Astrocyte (in vitro differentiated cells and primary cell): ENCODE measurements around the gene SLC16A13. TPM values are rescaled to one million over a fixed set of nuclear protein-coding genes. Genes with fewer than 3 reads are reported as not detected.
A peak's percentile ranks its signal among the peaks of the same experiment; 100 is the strongest.

Experiments
- DNase-seq: peaks from one replicate; pipeline ENCODE4 v3.0.0-alpha.2; 2010; ENCODE audit warnings: low read depth
- FAIRE-seq: peaks from 2 replicates; lab custom pipeline; 2011; peaks lifted over from hg19 to GRCh38; lab: Jason Lieb, UNC
- H2AFZ ChIP-seq: 2 replicates; pipeline ENCODE4 v1.6.0; 2012; ENCODE audit warnings: low read depth, low read length, inconsistent platforms
- H3K27ac ChIP-seq: 2 replicates; pipeline ENCODE4 v1.5.1; 2011; ENCODE audit warnings: low read depth, low read length, inconsistent platforms
- H3K27me3 ChIP-seq: 2 replicates; pipeline ENCODE4 v1.6.0; 2011; ENCODE audit warnings: low read length, inconsistent platforms; ENCODE audit not compliant: insufficient read depth
- H3K36me3 ChIP-seq: 2 replicates; pipeline ENCODE4 v1.5.1; 2011; ENCODE audit warnings: low read length, inconsistent platforms; ENCODE audit not compliant: insufficient read depth
- H3K4me1 ChIP-seq: 2 replicates; pipeline ENCODE4 v1.5.1; 2011; ENCODE audit warnings: low read length, inconsistent platforms; ENCODE audit not compliant: insufficient read depth
- H3K4me2 ChIP-seq: 2 replicates; pipeline ENCODE4 v1.6.0; 2012; ENCODE audit warnings: low read length, inconsistent platforms
- H3K4me3 ChIP-seq: 2 replicates; pipeline ENCODE4 v1.5.1; 2011; ENCODE audit warnings: low read depth, mild to moderate bottlenecking, low read length, inconsistent platforms; ENCODE audit not compliant: insufficient read depth
- H3K79me2 ChIP-seq: 2 replicates; pipeline ENCODE4 v1.6.0; 2012; ENCODE audit warnings: mild to moderate bottlenecking, low read length, inconsistent platforms; ENCODE audit not compliant: insufficient read depth
- H3K9ac ChIP-seq: 2 replicates; pipeline ENCODE4 v1.6.0; 2012; ENCODE audit warnings: mild to moderate bottlenecking, low read length, inconsistent platforms
- H3K9me3 ChIP-seq: 2 replicates; pipeline ENCODE4 v1.5.1; 2012; ENCODE audit warnings: low read depth, mild to moderate bottlenecking, low read length, inconsistent platforms; ENCODE audit not compliant: insufficient read depth
- H4K20me1 ChIP-seq: 2 replicates; pipeline ENCODE4 v1.6.0; 2012; ENCODE audit warnings: low read length, inconsistent platforms; ENCODE audit not compliant: insufficient read depth
- H3K27ac Mint-ChIP-seq: one replicate; pipeline ENCODE4 v1.8.0; 2021; ENCODE audit warnings: mild to moderate bottlenecking, mixed read lengths; ENCODE audit not compliant: unreplicated experiment
- H3K27me3 Mint-ChIP-seq: one replicate; pipeline ENCODE4 v1.8.0; 2021; ENCODE audit warnings: low read depth, mixed read lengths; ENCODE audit not compliant: unreplicated experiment
- H3K36me3 Mint-ChIP-seq: one replicate; pipeline ENCODE4 v1.8.0; 2021; ENCODE audit warnings: low read depth, mixed read lengths; ENCODE audit not compliant: unreplicated experiment
- H3K4me1 Mint-ChIP-seq: one replicate; pipeline ENCODE4 v1.8.0; 2021; ENCODE audit warnings: low read depth, mixed read lengths; ENCODE audit not compliant: unreplicated experiment
- H3K4me3 Mint-ChIP-seq: one replicate; pipeline ENCODE4 v1.8.0; 2021; ENCODE audit warnings: mild to moderate bottlenecking, moderate library complexity, mixed read lengths; ENCODE audit not compliant: unreplicated experiment
- H3K9me3 Mint-ChIP-seq: one replicate; pipeline ENCODE4 v1.8.0; 2021; ENCODE audit warnings: mild to moderate bottlenecking, mixed read lengths; ENCODE audit not compliant: unreplicated experiment
- EZH2 ChIP-seq: IDR thresholded peaks from 2 replicates; pipeline ENCODE4 v1.6.1; 2012; ENCODE audit warnings: mild to moderate bottlenecking, low read length, inconsistent platforms; ENCODE audit not compliant: insufficient read depth
- total RNA-seq: library from RNA; stranded (reverse); gene quantifications from 2 replicates; pipeline ENCODE4 v1.2.1, GENCODE V29; 2021
- TF ChIP-seq, protein P1 (sequence below): IDR thresholded peaks from 2 replicates; pipeline ENCODE4 v1.5.1; 2011; ENCODE audit warnings: low read depth, mild to moderate bottlenecking, inconsistent platforms, low read length, moderate library complexity; ENCODE audit not compliant: insufficient read depth

SLC16A13 gene
- total RNA-seq, 1 donor from 2014 or later = 6.6 TPM

DNA sequence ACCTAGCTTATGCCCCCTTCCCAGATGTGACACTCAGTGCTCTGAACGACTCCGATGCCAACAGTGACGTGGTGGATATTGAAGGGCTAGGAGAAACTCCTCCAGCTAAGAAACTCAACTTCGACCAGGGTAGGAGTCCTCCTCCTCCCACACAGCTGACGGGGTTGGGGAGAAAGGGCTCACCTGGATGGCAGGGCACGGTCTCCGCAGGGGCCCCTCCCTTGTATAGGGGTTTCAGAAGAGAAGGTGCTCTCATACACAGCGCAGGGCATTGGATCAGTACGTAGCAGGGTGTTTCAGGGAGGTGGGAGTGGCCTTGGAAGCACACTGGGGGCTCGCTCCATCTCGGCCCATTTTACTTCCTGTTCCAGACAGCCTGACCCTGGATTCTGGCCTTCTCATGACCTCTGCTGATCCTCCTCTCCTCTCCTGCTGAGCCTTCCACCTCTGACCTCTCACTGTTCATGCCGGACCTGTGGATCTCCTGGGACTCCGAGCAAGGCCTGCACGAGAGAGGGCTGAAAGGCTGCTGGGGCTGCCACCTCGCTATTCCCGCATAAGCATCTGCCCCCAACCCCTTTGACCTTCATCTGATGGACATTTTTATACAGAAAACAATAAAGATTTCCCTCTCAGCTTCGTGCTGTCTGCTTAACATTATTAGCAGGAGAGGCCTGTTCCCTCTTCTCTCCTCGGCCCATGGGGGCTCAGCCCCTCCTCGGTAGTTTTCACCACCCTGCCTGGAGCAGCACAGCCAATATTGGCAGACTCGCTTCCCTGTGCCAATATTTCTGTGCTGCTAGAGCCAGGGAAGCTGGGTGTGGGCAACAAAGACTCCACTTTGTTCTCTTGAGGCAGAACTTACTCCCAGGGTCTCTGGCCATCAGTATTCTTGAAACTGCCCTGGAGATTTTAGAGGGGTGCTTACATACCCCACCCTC, 18.7 kb upstream of the SLC16A13 start:
- DNase-seq (no peak), FAIRE-seq (no peak)
- no peaks in the 10 kb centered on the region for H3K36me3 ChIP-seq
- H3K36me3 Mint-ChIP-seq = peaks cover 4% of the 10 kb centered on the region
- peaks cover 18% of the 10 kb centered on the region for H3K79me2 ChIP-seq
- no peaks in the 10 kb centered on the region for H3K9me3 Mint-ChIP-seq
- no peak overlapping the region for H3K4me2 ChIP-seq
- peaks cover 22% of the 10 kb centered on the region for H3K4me1 Mint-ChIP-seq
- no peak overlapping the region for H3K27ac ChIP-seq
- TF ChIP-seq EZH2 = no peak
- TF ChIP-seq, protein P1, sequence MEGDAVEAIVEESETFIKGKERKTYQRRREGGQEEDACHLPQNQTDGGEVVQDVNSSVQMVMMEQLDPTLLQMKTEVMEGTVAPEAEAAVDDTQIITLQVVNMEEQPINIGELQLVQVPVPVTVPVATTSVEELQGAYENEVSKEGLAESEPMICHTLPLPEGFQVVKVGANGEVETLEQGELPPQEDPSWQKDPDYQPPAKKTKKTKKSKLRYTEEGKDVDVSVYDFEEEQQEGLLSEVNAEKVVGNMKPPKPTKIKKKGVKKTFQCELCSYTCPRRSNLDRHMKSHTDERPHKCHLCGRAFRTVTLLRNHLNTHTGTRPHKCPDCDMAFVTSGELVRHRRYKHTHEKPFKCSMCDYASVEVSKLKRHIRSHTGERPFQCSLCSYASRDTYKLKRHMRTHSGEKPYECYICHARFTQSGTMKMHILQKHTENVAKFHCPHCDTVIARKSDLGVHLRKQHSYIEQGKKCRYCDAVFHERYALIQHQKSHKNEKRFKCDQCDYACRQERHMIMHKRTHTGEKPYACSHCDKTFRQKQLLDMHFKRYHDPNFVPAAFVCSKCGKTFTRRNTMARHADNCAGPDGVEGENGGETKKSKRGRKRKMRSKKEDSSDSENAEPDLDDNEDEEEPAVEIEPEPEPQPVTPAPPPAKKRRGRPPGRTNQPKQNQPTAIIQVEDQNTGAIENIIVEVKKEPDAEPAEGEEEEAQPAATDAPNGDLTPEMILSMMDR = no peak
- H3K27me3 Mint-ChIP-seq = peaks cover 12% of the 10 kb centered on the region
- H2AFZ ChIP-seq = no peak overlapping the region
- H3K27me3 ChIP-seq = no peaks in the 10 kb centered on the region
- no peak overlapping the region for H3K27ac Mint-ChIP-seq
- H3K4me3 ChIP-seq = no peak overlapping the region
- H4K20me1 ChIP-seq = no peaks in the 10 kb centered on the region
- peak overlapping the region; percentile 30 for H3K4me3 Mint-ChIP-seq
- no peak overlapping the region for H3K9ac ChIP-seq
- peaks cover 27% of the 10 kb centered on the region for H3K4me1 ChIP-seq
- H3K9me3 ChIP-seq = no peaks in the 10 kb centered on the region

DNA sequence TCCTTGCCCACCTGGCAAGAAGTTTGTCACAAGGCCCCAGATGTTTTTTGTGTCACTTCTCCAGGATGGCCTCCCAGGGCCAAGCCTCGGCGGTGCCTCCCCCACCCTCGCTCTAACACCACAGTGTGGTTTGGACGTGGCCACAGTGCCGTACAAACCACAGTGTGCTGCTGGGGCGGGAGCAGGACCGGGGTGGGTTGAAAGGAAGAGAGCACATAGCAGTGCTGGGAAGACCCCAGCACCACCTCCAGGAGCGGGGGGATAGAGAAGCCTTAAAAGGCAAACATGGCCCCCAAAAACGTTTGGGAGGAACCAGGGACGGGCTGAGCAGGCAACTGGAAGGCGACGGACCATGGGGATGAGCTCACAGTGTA, 18.0 kb upstream of the SLC16A13 start:
- H3K4me3 Mint-ChIP-seq = no peak overlapping the region
- peak overlapping the region; percentile 53 for H3K27ac Mint-ChIP-seq
- no peaks in the 10 kb centered on the region for H3K36me3 ChIP-seq
- H3K9me3 Mint-ChIP-seq = no peaks in the 10 kb centered on the region
- H3K9me3 ChIP-seq = no peaks in the 10 kb centered on the region
- peaks cover 4% of the 10 kb centered on the region for H3K36me3 Mint-ChIP-seq
- H3K79me2 ChIP-seq = peaks cover 11% of the 10 kb centered on the region
- no peak overlapping the region for H3K27ac ChIP-seq
- peaks cover 5% of the 10 kb centered on the region for H3K27me3 ChIP-seq
- no peaks in the 10 kb centered on the region for H4K20me1 ChIP-seq
- H3K27me3 Mint-ChIP-seq = peaks cover 19% of the 10 kb centered on the region
- TF ChIP-seq EZH2 = no peak
- TF ChIP-seq, protein P1 = no peak
- FAIRE-seq (no peak), DNase-seq (no peak)
- H3K4me1 Mint-ChIP-seq = peaks cover 22% of the 10 kb centered on the region
- H3K9ac ChIP-seq = no peak overlapping the region
- no peak overlapping the region for H3K4me2 ChIP-seq
- H3K4me3 ChIP-seq = no peak overlapping the region
- no peak overlapping the region for H2AFZ ChIP-seq
- H3K4me1 ChIP-seq = peaks cover 27% of the 10 kb centered on the region
